GM21576 (cell line): ENCODE results near the gene DAPP1.

Experiments
- ATAC-seq: cut with Tn5 transposase; IDR thresholded peaks from one replicate; pipeline ENCODE4 v1.9.1; 2021; ENCODE audit warnings: mild to moderate bottlenecking, moderate library complexity; ENCODE audit not compliant: unreplicated experiment

The DAPP1 gene

GRCh38 chr4:99852199-99852749 lies 35.6 kb downstream of the DAPP1 start:
- no peak for ATAC-seq

- no peak for ATAC-seq
Observed at GRCh38 chr4:99853190-99853589, 36.6 kb downstream of the DAPP1 start.

GRCh38 chr4:99853999-99854398 lies 37.4 kb downstream of the DAPP1 start:
- no peak for ATAC-seq

GRCh38 chr4:99855678-99856077 lies 39.1 kb downstream of the DAPP1 start:
- ATAC-seq: peak; percentile 50

DNA sequence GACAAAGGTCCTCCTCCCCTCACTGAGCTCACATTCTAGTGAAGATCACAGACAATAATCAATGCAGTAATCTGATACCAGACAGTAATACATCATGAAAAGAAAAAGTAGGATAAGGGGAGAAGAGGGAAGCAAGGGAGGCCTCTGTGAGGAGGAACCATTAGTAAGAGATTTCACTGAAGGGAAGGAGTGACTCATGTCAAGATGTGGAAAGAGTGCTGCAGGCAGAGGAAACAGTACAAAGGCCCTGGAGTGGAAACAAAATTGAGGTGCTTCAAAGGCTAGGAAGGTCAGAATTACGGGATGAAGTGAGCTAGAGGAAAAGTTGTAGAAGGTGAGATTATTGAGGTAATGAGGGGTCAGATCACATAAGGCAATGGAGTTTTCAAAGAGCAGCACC lies 39.5 kb downstream of the DAPP1 start:
- no peak for ATAC-seq

DNA sequence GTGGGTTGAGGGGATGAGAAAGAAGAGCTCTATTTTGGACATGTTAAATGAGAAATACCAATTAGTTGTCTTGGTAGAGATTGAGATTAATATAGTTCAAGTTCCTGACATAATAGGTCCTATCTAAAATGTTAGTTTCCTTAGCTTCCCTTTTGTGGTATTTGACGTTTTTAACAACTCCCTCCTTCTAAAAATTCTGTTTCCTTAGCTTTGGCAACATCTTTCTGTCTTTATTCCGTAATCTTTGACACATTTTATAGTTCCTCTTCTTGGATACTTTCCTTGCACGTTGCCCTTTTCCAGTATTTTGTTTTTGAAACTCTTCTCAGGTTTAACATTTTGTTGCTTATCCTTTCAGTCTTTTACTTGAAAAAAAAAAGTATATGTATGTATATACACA lies 40.7 kb downstream of the DAPP1 start:
- no peak for ATAC-seq

DNA sequence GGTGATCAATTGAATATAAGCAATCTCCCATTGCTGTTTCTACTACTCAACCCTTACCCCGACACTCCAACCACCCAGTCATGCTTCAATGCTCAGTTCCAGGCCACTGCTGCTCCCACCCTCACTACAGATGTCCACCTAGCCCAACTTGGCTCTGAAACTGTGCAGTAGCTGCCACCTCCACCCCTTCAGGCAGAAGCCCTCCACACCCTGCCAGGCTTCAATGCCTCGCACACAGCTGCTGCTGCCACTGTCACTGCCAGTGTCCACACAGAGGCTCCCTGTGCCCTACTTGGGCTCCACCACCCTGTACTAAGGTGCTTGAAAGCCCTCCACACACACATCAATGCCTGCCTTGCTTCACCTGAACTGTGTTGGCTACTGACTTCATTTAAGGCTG lies 43.0 kb downstream of the DAPP1 start:
- ATAC-seq: peak; percentile 39

DNA sequence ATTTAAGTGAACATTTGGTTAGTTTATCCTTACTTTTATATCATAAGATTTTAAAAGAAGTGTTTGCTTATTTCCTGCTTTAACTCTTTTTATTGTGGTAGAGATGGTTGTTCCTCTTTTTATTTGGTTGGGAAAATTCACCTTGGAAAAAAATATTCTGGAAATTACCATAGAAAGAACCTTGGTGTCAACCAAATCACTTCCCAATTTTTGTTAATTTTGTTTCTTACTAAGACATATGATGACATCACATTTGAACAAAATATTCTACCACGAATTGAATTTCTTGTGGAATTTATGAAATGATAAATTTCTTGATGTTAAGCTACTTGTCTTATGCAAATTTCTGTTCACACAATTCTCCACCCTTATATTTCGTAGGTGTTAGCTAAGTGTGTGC lies 43.9 kb downstream of the DAPP1 start:
- no peak for ATAC-seq

DNA sequence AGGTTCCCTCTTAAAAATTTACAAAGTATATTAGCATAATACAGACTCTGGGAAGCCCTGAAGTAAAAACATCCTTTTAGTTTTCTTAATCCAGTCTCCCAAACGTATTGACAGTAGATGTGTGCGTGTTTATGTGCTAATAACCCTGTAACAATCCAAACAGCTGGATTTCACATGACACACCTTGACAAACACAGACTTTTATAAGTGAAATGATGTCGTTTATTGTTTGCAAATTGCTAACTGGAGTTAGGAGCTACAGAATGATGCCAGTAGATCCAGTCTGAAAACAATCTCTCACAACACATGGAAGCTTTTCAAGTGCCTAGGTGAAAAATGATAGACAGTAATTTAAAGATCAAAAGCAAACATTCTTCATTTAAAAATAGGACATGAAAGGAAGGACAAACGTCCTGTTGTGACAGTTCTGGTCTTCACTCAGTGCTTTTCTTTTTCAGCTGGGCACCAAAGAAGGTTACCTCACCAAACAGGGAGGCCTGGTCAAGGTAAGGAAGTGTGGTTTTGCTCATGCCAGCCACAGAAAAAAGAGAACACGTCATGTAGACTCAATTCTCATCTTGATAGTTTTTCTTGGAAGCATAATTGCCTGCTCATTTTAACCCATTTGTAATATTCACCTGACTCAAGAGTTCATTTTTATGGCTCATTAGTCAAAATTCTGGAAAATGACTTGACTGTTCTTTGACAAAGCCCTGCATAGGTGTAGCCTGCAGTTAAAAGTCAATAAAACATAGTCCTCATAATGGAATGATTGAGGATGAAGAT lies 44.7 kb downstream of the DAPP1 start:
- peak; percentile 64 for ATAC-seq

DNA sequence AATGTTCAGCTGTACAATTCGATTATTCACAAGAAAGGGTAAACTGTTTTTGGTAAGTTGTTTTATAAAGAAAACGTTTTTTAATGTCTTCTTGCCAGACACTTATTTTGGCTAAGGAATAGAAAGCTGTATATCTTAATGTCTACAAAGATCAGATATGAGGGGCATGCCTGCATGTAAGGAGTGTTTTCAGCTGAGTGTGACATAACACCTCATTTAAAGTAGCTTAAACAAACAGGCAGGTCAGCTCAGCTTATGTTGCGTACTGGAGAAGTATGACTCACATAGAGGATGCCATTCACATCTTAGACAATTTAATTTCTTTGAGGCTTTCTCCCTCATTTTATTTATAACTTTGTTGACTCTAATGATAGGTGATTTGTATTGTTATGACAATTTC lies 47.2 kb downstream of the DAPP1 start:
- no peak for ATAC-seq

DNA sequence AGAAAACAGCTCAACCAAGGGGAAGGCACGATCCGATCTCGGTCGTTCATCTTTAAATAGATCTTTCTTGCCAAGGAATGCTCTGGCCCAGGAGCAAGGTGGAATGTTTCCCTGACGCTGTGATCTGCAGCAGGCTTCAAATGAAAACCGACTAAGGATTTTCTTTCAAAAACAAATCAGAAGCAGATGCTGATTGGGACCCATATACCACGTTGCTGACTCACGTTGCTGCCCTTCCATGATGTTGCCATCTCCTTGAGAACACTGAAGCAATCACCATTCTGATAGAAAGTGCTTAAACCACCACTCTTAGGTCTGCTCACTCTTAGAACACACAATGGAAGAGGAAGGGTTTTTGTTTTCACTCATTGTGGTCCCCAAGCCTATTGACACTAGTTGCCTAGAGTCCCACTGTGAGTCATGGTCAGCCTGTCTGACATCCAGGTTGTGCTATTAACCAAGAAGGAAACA lies 51.5 kb downstream of the DAPP1 start:
- ATAC-seq: no peak

- ATAC-seq: no peak
Observed at GRCh38 chr4:99872570-99872969, 55.9 kb downstream of the DAPP1 start.

GRCh38 chr4:99875071-99875470 lies 58.4 kb downstream of the DAPP1 start:
- no peak for ATAC-seq

DNA sequence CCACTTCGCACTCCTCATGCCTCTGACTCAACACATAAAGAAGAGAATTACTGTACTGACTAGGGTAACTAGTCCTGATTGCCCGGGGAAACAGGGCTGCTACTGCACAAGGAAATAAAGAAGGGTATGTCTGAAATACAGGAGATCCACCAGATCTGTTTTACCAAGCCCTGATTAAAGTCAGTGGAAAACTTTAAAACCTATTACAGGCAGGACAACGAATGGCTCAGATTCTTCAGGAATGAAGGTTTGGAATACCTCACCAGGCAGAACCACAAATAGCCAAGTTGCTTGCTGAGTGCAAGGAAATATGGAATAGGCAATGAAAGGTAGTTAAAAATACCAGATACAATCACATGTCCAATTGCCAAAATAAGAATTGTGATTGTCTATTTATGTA lies 60.3 kb downstream of the DAPP1 start:
- ATAC-seq: no peak

GRCh38 chr4:99878604-99879003 lies 62.0 kb downstream of the DAPP1 start:
- ATAC-seq: no peak

DNA sequence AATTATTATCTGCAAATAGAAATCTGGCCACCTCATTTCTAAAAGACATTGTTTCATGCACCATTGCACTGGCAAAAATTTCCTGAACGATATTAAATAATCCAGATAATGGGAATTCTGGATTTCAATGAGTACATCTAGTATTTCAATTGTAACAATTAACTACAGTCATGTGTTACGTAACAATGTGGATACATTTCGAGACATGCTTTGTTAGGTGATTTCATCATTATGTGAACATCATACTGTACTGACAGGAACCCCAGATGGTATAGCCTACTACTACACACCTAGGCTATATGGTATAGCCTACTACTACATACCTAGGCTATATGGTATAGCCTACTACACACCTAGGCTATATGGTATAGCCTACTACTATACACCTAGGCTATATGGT lies 62.8 kb downstream of the DAPP1 start:
- ATAC-seq: no peak

DNA sequence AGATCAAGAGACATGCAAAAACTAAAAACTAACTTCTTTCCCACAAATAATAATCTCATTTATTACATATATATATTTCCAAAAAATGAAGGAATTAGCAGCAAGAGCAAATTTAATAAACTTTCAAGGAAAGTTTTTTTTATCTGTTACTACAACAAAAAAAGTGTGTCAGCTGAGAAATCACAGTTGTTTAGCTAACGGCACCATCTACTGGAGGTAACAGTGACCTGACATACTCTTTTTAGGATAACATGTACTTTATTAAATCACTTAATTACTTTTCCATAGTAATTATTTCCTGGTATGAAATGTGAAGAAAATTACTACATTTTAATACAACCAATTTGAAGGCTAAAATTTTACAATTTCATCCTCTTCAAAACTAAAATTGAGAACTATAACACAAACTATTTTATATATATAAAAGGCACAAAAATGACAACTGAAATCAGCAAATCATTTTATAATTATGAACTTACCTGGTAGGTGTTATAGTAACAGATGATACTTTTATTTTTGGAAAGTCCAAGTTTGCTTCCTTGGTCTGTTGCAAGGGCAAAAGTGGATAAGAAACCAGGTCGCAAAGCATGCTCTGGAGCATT lies 68.5 kb downstream of the DAPP1 start:
- ATAC-seq: peak; percentile 60

- ATAC-seq: no peak
Observed at GRCh38 chr4:99885687-99886086, 69.1 kb downstream of the DAPP1 start.

DNA sequence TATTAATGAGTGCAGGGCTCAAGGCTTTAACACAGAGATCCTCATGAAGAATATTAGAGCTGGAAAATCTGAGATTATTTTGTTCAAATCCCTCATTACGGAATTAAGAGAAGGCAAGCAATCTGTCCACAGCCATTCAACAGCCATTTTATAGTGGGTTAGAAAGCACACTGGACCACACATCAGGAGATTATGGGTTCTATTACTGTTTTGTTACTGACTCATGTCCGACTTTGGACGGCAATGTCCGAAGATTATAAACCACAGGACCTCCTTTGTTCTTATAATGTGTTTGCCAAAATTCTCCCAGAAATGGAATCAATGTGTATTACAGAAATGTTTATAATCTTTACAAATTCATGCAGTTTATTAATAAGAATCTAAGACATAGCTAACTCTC lies 69.5 kb downstream of the DAPP1 start:
- ATAC-seq: no peak

GRCh38 chr4:99887837-99888236 lies 71.2 kb downstream of the DAPP1 start:
- no peak for ATAC-seq

DNA sequence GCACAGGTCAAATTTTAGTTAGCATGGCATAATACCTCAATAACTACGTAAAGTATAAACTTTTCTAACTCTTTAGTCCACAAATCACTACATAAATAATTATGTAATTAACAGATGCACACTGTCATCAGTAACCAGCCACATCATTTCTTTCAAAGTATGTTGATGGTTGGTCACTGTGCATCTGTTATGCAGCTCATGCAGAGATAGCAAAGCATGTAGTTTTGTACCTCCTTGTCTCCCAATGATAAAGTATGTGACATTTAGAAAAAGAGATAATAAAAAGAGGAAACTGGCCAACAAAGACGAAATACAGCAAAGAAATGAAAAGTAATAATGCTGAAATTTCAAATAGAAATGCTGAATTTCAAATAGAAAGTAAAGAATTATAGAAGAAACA lies 74.7 kb downstream of the DAPP1 start:
- no peak for ATAC-seq

DNA sequence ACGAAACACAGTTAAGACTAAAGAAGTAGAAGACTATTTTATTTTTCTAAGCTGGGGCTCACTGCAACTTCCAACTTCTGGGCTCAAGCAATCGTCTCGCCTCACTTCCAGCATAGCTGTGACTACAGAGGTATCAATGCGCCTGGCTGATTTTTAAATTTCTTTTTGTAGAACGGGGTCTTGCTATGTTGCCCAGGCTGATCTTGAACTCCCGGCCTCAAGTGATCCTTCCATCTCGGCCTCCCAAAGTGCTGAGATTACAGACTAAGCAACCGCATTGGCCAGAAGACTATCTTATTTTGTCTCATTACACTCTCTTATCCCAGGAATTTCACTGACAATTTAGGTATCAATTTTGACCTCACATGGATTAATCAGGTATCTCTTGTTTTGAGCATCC lies 76.4 kb downstream of the DAPP1 start:
- ATAC-seq: no peak

DNA sequence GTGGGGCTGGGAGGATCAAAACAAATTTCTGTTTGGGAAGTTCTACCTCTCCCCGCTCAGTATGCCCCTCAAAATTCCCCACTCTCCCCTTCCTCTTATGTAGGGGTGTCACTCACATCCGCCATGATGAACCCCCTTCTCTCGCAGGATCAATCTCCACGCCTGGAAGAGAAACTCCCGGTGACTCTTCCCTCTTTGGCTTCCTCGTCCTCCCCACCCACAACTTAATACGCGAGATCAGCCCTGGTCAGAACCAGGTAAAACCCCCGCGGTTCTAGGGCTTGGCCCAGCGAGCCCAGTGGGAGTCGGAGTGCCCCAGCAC lies 77.2 kb downstream of the DAPP1 start:
- ATAC-seq: no peak
